ENCODE data around the gene DLGAP1. TPM values are rescaled to one million over a fixed set of nuclear protein-coding genes. Genes with fewer than 3 reads are reported as not detected.

DLGAP1 gene
- total RNA-seq, 1 experiment from 2014 or later = 23.2 TPM

- H3K27me3 Mint-ChIP-seq (ENCODE audit: low read depth) = no peaks in the 10 kb centered on the region
- Histone ChIP-seq H3K4me2 (ENCODE audit: insufficient read depth, insufficient read length, low read length) (no peak overlapping the region), H3K27ac (ENCODE audit: insufficient read length, low read depth, low read length) (peak overlapping the region; percentile 36), H2BK20ac (ENCODE audit: low read depth, low read length, poor library complexity, severe bottlenecking) (no peak overlapping the region), H3K4me1 (ENCODE audit: insufficient read depth, low read length) (peaks cover 9% of the 10 kb centered on the region), H3K4ac (ENCODE audit: low read depth, low read length) (no peak overlapping the region), H3K27me3 (ENCODE audit: insufficient read depth, low read length) (no peaks in the 10 kb centered on the region), H3K23ac (ENCODE audit: insufficient read length, low read depth, low read length) (no peak overlapping the region), H2AK5ac (ENCODE audit: insufficient read length, low read length) (no peak overlapping the region), H3K23me2 (ENCODE audit: insufficient read length, low read depth, low read length, poor library complexity, severe bottlenecking) (no peaks in the 10 kb centered on the region), H4K91ac (ENCODE audit: insufficient read length, low read depth, low read length) (no peak overlapping the region), H4K20me1 (ENCODE audit: control insufficient read depth, insufficient read depth, insufficient read length) (no peaks in the 10 kb centered on the region), H2BK120ac (ENCODE audit: low read depth, low read length, poor library complexity, severe bottlenecking) (no peak overlapping the region), H2BK15ac (ENCODE audit: low read depth, low read length) (no peak overlapping the region), H3K9ac (ENCODE audit: extremely low read depth, insufficient read length, low read length) (no peak overlapping the region), H3K14ac (ENCODE audit: insufficient read depth, low read length) (no peak overlapping the region), H3K79me1 (ENCODE audit: insufficient read depth, low read depth, low read length, poor library complexity, severe bottlenecking) (no peaks in the 10 kb centered on the region), H4K8ac (replicated peaks; ENCODE audit: insufficient read length, low read depth, low read length) (no peak overlapping the region), H2BK5ac (ENCODE audit: insufficient read length, low read length) (no peak overlapping the region), H2AFZ (ENCODE audit: low read length) (no peak overlapping the region), H3K79me2 (ENCODE audit: insufficient read depth, low read length) (no peaks in the 10 kb centered on the region), H2BK12ac (ENCODE audit: insufficient read length, low read depth, low read length) (no peak overlapping the region), H3K18ac (ENCODE audit: insufficient read length, low read depth, low read length) (no peak overlapping the region), H3K9me3 (ENCODE audit: control insufficient read depth, low read depth, low read length) (no peaks in the 10 kb centered on the region), H4K5ac (ENCODE audit: insufficient read length, low read depth, low read length) (no peak overlapping the region), H3T11ph (ENCODE audit: low read length) (no peak overlapping the region), H3K56ac (ENCODE audit: insufficient read length, low read depth, low read length) (no peak overlapping the region)
- peaks cover 36 to 38% of the 10 kb centered on the region in 2 experiments for H3K4me1 Mint-ChIP-seq
- H3K36me3 Mint-ChIP-seq (ENCODE audit: insufficient read depth in 1 of 3, low read depth in 3 of 3) = peaks cover 0 to 12% (median 0%) of the 10 kb centered on the region in 3 experiments; a peak in 3 of 7 replicates
- WGBS (ENCODE audit: extremely low coverage, insufficient read length, low lambda C conversion rate) = no CpG with 5 or more reads among the region's 2 CpGs
- TF ChIP-seq CTCF (conservative IDR thresholded peaks at IDR 0.05) = no peak
- H3K27ac Mint-ChIP-seq = peak overlapping the region; percentile 62 to 84 (median 66); a peak in 4 of 7 replicates
- 0 out of 5 replicates have a peak overlapping the region, but pooled peaks of 1 of the 2 experiments have one; percentile 5 for H3K4me3 Mint-ChIP-seq
- no peaks in the 10 kb centered on the region for H3K9me3 Mint-ChIP-seq
- peak; percentile 51 for DNase-seq
Measured at GRCh38 chr18:3466872-3467271, 988.2 kb downstream of the DLGAP1 start.
